ENCODE results near the gene PHACTR4. TPM values are rescaled to one million over a fixed set of nuclear protein-coding genes. Genes with fewer than 3 reads are reported as not detected.
A peak's percentile ranks its signal among the peaks of the same experiment; 100 is the strongest.
"Not testable (repeated sequence)": the region's sequence is repeated elsewhere in the genome, so short reads cannot be mapped to it uniquely, and the experiment has no call there.

PHACTR4 gene
- total RNA-seq, 4 donors from 2014 or later: 9.0 to 45.2 (median 24.3) TPM

DNA sequence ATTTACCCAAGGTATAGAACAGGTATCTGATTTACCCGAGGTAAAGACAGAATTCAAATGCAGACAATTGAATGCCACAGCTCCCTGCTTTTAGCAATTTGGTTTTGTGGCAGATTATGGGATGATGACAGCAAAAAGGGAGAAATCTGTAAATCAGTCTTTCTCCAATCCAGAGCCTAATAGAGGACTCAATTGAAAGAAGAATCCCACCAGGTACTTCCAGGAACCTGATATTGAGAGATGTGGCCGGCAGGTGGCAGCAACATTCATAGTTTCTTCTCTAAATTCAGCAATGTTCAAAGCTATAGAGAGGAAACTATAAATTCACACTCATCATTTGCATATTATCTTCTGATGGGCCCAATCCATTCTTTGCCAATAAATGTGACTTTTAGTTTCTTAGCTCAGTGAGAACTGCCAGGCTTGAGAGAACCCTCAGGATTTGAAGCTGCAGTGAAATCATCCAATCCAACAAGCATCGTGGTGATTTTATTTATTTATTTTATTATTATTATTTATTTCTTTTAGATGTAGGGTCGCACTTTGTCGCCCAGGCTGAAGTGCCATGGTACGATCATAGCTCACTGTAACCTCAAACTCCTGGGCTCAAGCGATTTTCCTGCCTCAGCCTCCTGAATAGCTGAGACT, 9.8 kb upstream of the PHACTR4 start:
- Histone ChIP-seq H3K9me3 (no peaks in the 10 kb centered on the region), H3K27ac (no peak overlapping the region), H3K4me3 (no peak overlapping the region), H3K27me3 (no peaks in the 10 kb centered on the region), H3K4me1 (no peaks in the 10 kb centered on the region), H3K36me3 (no peaks in the 10 kb centered on the region)
- peak; percentile 66 to 76 for DNase-seq
- intact Hi-C loops (cut with DNase I; ENCODE audit: low total_unique reads): no loop called here
- TF ChIP-seq, protein P1, sequence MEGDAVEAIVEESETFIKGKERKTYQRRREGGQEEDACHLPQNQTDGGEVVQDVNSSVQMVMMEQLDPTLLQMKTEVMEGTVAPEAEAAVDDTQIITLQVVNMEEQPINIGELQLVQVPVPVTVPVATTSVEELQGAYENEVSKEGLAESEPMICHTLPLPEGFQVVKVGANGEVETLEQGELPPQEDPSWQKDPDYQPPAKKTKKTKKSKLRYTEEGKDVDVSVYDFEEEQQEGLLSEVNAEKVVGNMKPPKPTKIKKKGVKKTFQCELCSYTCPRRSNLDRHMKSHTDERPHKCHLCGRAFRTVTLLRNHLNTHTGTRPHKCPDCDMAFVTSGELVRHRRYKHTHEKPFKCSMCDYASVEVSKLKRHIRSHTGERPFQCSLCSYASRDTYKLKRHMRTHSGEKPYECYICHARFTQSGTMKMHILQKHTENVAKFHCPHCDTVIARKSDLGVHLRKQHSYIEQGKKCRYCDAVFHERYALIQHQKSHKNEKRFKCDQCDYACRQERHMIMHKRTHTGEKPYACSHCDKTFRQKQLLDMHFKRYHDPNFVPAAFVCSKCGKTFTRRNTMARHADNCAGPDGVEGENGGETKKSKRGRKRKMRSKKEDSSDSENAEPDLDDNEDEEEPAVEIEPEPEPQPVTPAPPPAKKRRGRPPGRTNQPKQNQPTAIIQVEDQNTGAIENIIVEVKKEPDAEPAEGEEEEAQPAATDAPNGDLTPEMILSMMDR (IDR thresholded peaks at IDR 0.05): peak; percentile 58 to 63 (median 60)
- TF ChIP-seq POLR2A (IDR thresholded peaks at IDR 0.05): no peak

- DNase-seq: no peak
- Histone ChIP-seq H3K4me1 (no peaks in the 10 kb centered on the region), H3K9me3 (no peaks in the 10 kb centered on the region), H3K27me3 (no peaks in the 10 kb centered on the region), H3K4me3 (no peak overlapping the region), H3K36me3 (no peaks in the 10 kb centered on the region), H3K27ac (no peak overlapping the region)
- TF ChIP-seq POLR2A (IDR thresholded peaks at IDR 0.05): no peak
- TF ChIP-seq, protein P1 (IDR thresholded peaks at IDR 0.05): no peak
- intact Hi-C loops (cut with DNase I; ENCODE audit: low total_unique reads): no loop called here
Measured at GRCh38 chr1:28364888-28365287, 4.7 kb upstream of the PHACTR4 start.

GRCh38 chr1:28365864-28366263, 3.7 kb upstream of the PHACTR4 start:
- intact Hi-C loops (cut with DNase I; ENCODE audit: low total_unique reads): no loop called here
- Histone ChIP-seq H3K4me3 (no peak overlapping the region), H3K27ac (no peak overlapping the region), H3K36me3 (no peaks in the 10 kb centered on the region), H3K9me3 (no peaks in the 10 kb centered on the region), H3K4me1 (no peaks in the 10 kb centered on the region), H3K27me3 (no peaks in the 10 kb centered on the region)
- no peak for TF ChIP-seq POLR2A (IDR thresholded peaks at IDR 0.05)
- TF ChIP-seq, protein P1 (IDR thresholded peaks at IDR 0.05): no peak
- DNase-seq: no peak

DNA sequence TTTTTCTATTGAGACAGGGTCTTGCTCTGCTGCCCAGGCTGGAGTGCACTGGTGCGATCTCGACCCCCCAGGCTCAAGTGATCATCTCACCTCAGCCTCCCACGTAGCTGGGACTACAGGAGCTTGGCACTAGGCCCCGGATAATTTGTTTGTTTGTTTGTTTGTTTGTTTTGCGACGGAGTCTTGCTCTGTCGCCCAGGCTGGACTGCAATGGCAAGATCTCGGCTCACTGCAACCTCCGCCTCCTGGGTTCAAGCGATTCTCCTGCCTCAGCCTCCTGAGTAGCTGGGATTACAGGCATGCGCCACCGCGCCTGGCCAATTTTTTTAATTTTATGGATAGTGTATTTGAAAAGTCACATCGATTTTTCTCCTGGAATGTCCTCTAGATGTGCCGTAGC, 932 bp upstream of the PHACTR4 start:
- H3K36me3 ChIP-seq; H3K27ac ChIP-seq; H3K4me3 ChIP-seq; H3K27me3 ChIP-seq; H3K4me1 ChIP-seq; DNase-seq; H3K9me3 ChIP-seq; intact Hi-C loops (cut with DNase I; ENCODE audit: low total_unique reads): not testable (repeated sequence)

DNA sequence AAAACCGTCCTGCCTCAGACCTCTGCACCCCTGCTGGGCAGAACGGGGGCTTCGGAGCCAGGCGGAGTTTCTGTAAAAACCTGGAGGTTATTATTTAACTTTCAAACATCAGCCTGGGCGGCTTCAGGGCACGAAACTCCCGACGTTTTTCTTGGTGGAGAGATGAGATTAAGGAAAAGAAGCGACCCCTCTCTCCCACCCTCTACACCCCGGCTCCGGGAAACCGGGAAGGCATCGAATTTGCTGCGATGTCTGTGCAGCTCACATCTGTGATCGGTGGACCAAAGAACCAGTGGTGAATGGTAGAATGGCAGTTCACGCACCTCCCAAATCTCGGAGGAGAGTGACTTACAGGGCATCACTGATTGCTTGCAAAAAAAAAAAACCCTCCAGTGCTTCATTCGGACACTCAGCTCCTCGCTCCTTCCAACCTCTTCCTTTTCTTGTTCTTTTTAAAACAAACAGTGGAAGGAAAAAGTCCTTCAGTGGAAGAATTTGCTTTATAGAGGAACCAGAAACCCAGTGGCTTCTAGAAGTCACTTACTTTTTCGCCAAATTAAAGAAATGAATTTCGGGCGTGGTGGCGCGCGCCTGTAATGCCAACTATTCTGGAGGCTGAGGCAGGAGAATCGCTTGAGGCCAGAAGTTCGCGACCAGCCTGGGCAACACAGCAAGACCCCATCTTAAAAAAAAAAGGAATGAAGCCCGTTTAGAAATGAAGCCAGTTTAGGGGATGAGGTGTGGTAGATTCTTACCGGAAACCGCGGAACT, 884 bp downstream of the PHACTR4 start:
- DNase-seq: peak in 1 of 2 donors; percentile 21
- no peaks in the 10 kb centered on the region for H3K36me3 ChIP-seq
- peak overlapping the region; percentile 92 to 94 for H3K27ac ChIP-seq
- no peaks in the 10 kb centered on the region for H3K9me3 ChIP-seq
- intact Hi-C loops (cut with DNase I; ENCODE audit: low total_unique reads): no loop called here
- no peaks in the 10 kb centered on the region for H3K27me3 ChIP-seq
- peak overlapping the region; percentile 76 to 78 for H3K4me3 ChIP-seq
- TF ChIP-seq POLR2A (IDR thresholded peaks at IDR 0.05): no peak
- TF ChIP-seq, protein P1 (IDR thresholded peaks at IDR 0.05): peak in 2 of 4 experiments; percentile 25 to 34
- no peaks in the 10 kb centered on the region for H3K4me1 ChIP-seq
